Measurements from ENCODE around the gene DDX1.

DDX1 gene

GRCh38 chr2:15626967-15627366 lies 35.3 kb downstream of the DDX1 start (continued):
- no peak for TF ChIP-seq PRDM10 (tag by site-specific recombination; IDR thresholded peaks at IDR 0.05)

- CTCF ChIA-PET: interaction anchor here (1.0 kb wide), 1 partner anchor 8 kb away, joined by 4 read pairs; no protein-coding TSS in a partner anchor
- H3K9me3 ChIP-seq (ENCODE audit: control insufficient read depth, insufficient read depth, low read depth, low read length): no peaks in the 10 kb centered on the region
- H3K4me1 ChIP-seq (ENCODE audit: control insufficient read depth, insufficient read depth, low read length): no peaks in the 10 kb centered on the region
- TF ChIP-seq ZNF362 (tag by site-specific recombination; IDR thresholded peaks at IDR 0.05) (no peak), ZNF48 (tag by site-specific recombination; IDR thresholded peaks at IDR 0.05) (no peak), KLF17 (tag by site-specific recombination; IDR thresholded peaks at IDR 0.05) (no peak), PBX3 (CRISPR knock-in tag; IDR thresholded peaks at IDR 0.05) (no peak), HIC1 (tag by site-specific recombination; IDR thresholded peaks at IDR 0.05) (no peak)
- H3K27ac ChIP-seq (ENCODE audit: extremely low read depth, low read depth, low read length): no peak overlapping the region
- no peak overlapping the region for H3K4me3 ChIP-seq (ENCODE audit: low read depth, low read length)
- H3K36me3 ChIP-seq (ENCODE audit: control insufficient read depth in 2 of 2, insufficient read depth in 1 of 2, low read length in 2 of 2): peaks cover 52 to 93% of the 10 kb centered on the region in 2 experiments
- POLR2A ChIA-PET: no interaction called here
These were observed 36.4 kb downstream of the DDX1 start for GRCh38 chr2:15627817-15628684.

GRCh38 chr2:15628899-15629855 lies 37.5 kb downstream of the DDX1 start:
- POLR2A ChIA-PET: no interaction called here
- Histone ChIP-seq H3K4me3 (ENCODE audit: low read depth, low read length) (no peak overlapping the region), H3K9me3 (ENCODE audit: control insufficient read depth, insufficient read depth, low read depth, low read length) (no peaks in the 10 kb centered on the region), H3K36me3 (ENCODE audit: control insufficient read depth in 2 of 2, insufficient read depth in 1 of 2, low read length in 2 of 2) (peaks cover 51 to 93% of the 10 kb centered on the region in 2 experiments), H3K4me1 (ENCODE audit: control insufficient read depth, insufficient read depth, low read length) (no peaks in the 10 kb centered on the region), H3K27ac (ENCODE audit: extremely low read depth, low read depth, low read length) (no peak overlapping the region)
- CTCF ChIA-PET: interaction anchor here (0.6 to 1.0 kb wide), 4 partner anchors 7 to 120 kb away, joined by 3 to 4 read pairs (median 3); no protein-coding TSS in a partner anchor
- TF ChIP-seq ZNF433 (tag by site-specific recombination; IDR thresholded peaks at IDR 0.05; ENCODE audit: low read depth) (no peak), ZNF677 (tag by site-specific recombination; IDR thresholded peaks at IDR 0.05) (no peak), GLI2 (tag by site-specific recombination; IDR thresholded peaks at IDR 0.05; ENCODE audit: borderline replicate concordance, low read depth) (no peak), ZNF645 (tag by site-specific recombination; IDR thresholded peaks at IDR 0.05) (no peak), ZNF302 (tag by site-specific recombination; IDR thresholded peaks at IDR 0.05; ENCODE audit: low read depth) (no peak), PRDM10 (tag by site-specific recombination; IDR thresholded peaks at IDR 0.05) (no peak), ZNF366 (tag by site-specific recombination; conservative IDR thresholded peaks at IDR 0.05) (no peak)
